Measurements from ENCODE around the gene CHRNA4.

- TF ChIP-seq FOXA1 (IDR thresholded peaks at IDR 0.05) (no peak), BHLHE40 (IDR thresholded peaks at IDR 0.05; ENCODE audit: borderline replicate concordance) (no peak), FOXM1 (IDR thresholded peaks at IDR 0.05; ENCODE audit: borderline replicate concordance) (no peak), ARNT (IDR thresholded peaks at IDR 0.05) (no peak), PKNOX1 (IDR thresholded peaks at IDR 0.05) (no peak), CTBP1 (IDR thresholded peaks at IDR 0.05; ENCODE audit: borderline replicate concordance) (no peak), SP1 (IDR thresholded peaks at IDR 0.05) (no peak), SUZ12 (IDR thresholded peaks at IDR 0.05) (no peak), LEF1 (IDR thresholded peaks at IDR 0.05; ENCODE audit: borderline replicate concordance) (no peak), ELF4 (IDR thresholded peaks at IDR 0.05) (no peak), HDGF (IDR thresholded peaks at IDR 0.05; ENCODE audit: borderline replicate concordance) (no peak), TARDBP (IDR thresholded peaks at IDR 0.05) (no peak), FOXK2 (IDR thresholded peaks at IDR 0.05) (no peak)
Observed at GRCh38 chr20:63295422-63295821, 65.7 kb downstream of the CHRNA4 start.
